Measurements from ENCODE around the gene BCAM. TPM values are rescaled to one million over a fixed set of nuclear protein-coding genes. Genes with fewer than 3 reads are reported as not detected.
"Not testable (repeated sequence)": the region's sequence is repeated elsewhere in the genome, so short reads cannot be mapped to it uniquely, and the experiment has no call there.

BCAM gene
- total RNA-seq, 4 donors from 2014 or later = 32.4 to 76.5 (median 56.6) TPM

DNA sequence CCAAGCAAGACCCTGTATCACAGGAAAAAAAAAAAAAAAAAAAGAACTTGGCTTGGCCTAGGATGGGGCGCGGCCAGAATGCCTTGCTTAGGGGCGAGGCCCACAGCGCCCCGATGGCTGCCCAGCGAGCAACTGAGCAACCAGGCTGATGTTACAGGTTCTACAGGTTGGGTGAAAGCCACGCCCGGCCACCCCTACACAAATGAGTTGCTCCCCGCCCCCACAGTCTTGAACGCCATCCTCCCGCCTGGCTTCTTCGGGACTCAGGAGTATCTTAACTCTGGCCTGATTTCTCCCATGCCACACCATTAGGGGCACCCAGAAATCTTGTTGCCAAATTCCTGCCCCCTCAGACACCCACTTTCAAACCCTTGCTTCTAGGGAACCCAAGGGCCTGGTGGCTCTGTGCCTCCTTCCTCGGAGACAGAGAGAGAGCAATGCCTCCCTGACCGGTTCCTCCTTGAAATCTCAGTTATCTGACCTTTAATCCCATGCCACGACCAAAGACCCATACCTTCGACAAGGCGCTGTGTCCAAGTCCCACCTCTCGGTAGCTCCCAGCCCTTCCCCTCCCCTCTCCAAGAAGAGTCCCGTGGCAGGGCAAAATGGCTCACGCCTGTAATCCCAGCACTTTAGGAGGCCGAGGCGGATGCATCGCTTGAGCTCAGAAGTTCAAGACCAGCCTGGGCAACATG lies 32.4 kb upstream of the BCAM start:
- 91% methylated on average over 22 of the region's 23 CpGs for WGBS
- TF ChIP-seq EP300 (IDR thresholded peaks at IDR 0.05) = no peak
- no peak for TF ChIP-seq POLR2A (IDR thresholded peaks at IDR 0.05; ENCODE audit: low read depth)
- no peak for TF ChIP-seq POLR2AphosphoS5 (IDR thresholded peaks at IDR 0.05)
- TF ChIP-seq, protein P1, sequence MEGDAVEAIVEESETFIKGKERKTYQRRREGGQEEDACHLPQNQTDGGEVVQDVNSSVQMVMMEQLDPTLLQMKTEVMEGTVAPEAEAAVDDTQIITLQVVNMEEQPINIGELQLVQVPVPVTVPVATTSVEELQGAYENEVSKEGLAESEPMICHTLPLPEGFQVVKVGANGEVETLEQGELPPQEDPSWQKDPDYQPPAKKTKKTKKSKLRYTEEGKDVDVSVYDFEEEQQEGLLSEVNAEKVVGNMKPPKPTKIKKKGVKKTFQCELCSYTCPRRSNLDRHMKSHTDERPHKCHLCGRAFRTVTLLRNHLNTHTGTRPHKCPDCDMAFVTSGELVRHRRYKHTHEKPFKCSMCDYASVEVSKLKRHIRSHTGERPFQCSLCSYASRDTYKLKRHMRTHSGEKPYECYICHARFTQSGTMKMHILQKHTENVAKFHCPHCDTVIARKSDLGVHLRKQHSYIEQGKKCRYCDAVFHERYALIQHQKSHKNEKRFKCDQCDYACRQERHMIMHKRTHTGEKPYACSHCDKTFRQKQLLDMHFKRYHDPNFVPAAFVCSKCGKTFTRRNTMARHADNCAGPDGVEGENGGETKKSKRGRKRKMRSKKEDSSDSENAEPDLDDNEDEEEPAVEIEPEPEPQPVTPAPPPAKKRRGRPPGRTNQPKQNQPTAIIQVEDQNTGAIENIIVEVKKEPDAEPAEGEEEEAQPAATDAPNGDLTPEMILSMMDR (IDR thresholded peaks at IDR 0.05) = no peak
- Histone ChIP-seq H3K4me3 (no peak overlapping the region), H3K36me3 (no peaks in the 10 kb centered on the region), H3K27ac (replicated peaks in 1 of 4) (no peak overlapping the region), H3K9me3 (no peaks in the 10 kb centered on the region), H3K27me3 (peaks cover 0 to 25% (median 4%) of the 10 kb centered on the region in 4 donors), H3K4me1 (peaks cover 4 to 7% (median 6%) of the 10 kb centered on the region in 4 donors)
- intact Hi-C loops (cut with DNase I) = no loop called here
- no peak for DNase-seq (ENCODE audit: extremely low spot score)

DNA sequence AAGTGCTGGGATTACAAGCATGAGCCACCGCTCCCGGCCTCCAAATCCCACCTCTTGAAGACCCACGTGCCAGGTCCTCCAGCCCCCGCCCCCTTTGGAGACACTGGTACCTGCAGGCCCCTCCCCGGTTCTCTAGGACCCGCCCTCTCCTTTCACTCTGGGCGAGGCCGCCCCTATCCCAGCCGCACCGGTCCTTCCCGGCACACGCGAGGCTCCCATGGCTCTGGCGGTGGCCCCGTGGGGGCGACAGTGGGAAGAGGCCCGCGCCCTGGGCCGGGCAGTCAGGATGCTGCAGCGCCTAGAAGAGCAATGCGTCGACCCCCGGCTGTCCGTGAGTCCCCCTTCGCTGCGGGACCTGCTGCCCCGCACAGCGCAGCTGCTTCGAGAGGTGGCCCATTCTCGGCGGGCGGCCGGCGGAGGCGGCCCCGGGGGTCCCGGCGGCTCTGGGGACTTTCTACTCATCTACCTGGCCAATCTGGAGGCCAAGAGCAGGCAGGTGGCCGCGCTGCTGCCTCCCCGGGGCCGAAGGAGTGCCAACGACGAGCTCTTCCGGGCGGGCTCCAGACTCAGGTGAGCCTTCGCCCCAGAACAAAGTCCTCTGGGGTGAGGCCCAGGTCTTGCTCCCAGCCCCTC lies 31.1 kb upstream of the BCAM start, which contains the start of gene CBLC:
TSS of gene CBLC (plus strand) at position 176 of the 633 bp plus-strand sequence. CDS start at position 218, 42 bp downstream.
- Histone ChIP-seq H3K27ac (replicated peaks in 1 of 4) (no peak within 1 kb of the TSS), H3K36me3 (no peaks in the 10 kb centered on the region), H3K9me3 (no peaks in the 10 kb centered on the region), H3K4me1 (peaks cover 4 to 7% (median 6%) of the 10 kb centered on the region in 4 donors), H3K4me3 (peak within 1 kb of the TSS in 1 of 4 donors; percentile 4), H3K27me3 (peaks cover 0 to 25% (median 4%) of the 10 kb centered on the region in 4 donors)
- no peak for DNase-seq (ENCODE audit: extremely low spot score)
- intact Hi-C loops (cut with DNase I) = no loop called here
- WGBS = 23% methylated on average over 9 of the region's 47 CpGs
- TF ChIP-seq, protein P1 (IDR thresholded peaks at IDR 0.05) = no peak
- TF ChIP-seq POLR2A (IDR thresholded peaks at IDR 0.05; ENCODE audit: low read depth) = no peak
- no peak for TF ChIP-seq POLR2AphosphoS5 (IDR thresholded peaks at IDR 0.05)

DNA sequence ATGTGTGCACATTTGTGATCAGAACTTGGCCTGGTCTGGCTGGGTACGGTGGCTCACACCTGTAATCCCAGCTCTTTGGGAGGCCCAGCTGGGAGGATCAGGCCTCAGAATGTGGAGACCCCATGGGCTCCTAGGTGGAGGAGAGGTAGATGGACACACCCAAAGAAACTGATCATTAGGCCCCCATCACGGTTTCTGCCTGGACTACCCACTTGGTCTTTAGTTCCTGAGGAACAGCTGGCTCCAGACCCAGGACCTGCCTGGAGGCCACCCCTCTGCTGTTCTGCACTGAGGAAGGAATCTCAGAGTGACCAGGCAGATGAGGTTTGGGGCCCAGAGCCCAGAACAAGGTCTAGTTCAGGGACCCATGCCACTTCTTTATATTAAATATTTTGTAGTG lies 29.8 kb upstream of the BCAM start:
- Histone ChIP-seq H3K27me3 (peaks cover 0 to 22% (median 4%) of the 10 kb centered on the region in 4 donors), H3K9me3 (no peaks in the 10 kb centered on the region), H3K4me1 (peaks cover 4 to 9% (median 7%) of the 10 kb centered on the region in 4 donors), H3K4me3 (no peak overlapping the region), H3K36me3 (no peaks in the 10 kb centered on the region), H3K27ac (replicated peaks in 1 of 4) (no peak overlapping the region)
- 100% methylated on average over 2 of the region's 2 CpGs for WGBS
- TF ChIP-seq, protein P1 (IDR thresholded peaks at IDR 0.05) = no peak
- TF ChIP-seq EP300 (IDR thresholded peaks at IDR 0.05) (no peak), POLR2A (IDR thresholded peaks at IDR 0.05; ENCODE audit: low read depth) (no peak), POLR2AphosphoS5 (IDR thresholded peaks at IDR 0.05) (no peak)
- intact Hi-C loops (cut with DNase I) = no loop called here
- no peak for DNase-seq (ENCODE audit: extremely low spot score)

DNA sequence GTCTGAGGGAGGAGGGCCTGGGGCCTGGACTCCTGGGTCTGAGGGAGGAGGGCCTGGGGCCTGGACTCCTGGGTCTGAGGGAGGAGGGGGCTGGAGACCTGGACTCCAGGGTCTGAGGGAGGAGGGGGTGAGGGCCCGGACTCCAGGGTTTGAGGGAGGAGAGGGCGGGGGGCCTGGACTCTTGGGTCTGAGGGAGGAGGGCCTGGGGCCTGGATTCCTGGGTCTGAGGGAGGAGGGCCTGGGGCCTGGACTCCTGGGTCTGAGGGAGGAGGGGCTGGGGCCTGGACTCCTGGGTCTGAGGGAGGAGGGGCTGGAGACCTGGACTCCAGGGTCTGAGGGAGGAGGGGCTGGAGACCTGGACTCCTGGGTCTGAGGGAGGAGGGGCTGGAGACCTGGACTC lies 27.2 kb upstream of the BCAM start:
- H3K36me3 ChIP-seq; intact Hi-C loops (cut with DNase I); DNase-seq (ENCODE audit: extremely low spot score); H3K9me3 ChIP-seq; H3K4me3 ChIP-seq; H3K27ac ChIP-seq (replicated peaks in 1 of 4): not testable (repeated sequence)
- Histone ChIP-seq H3K27me3 (peaks cover 0 to 17% (median 4%) of the 10 kb centered on the region in 4 donors), H3K4me1 (peaks cover 4 to 14% (median 13%) of the 10 kb centered on the region in 4 donors)
- WGBS = 100% methylated on average over 1 of the region's 2 CpGs

DNA sequence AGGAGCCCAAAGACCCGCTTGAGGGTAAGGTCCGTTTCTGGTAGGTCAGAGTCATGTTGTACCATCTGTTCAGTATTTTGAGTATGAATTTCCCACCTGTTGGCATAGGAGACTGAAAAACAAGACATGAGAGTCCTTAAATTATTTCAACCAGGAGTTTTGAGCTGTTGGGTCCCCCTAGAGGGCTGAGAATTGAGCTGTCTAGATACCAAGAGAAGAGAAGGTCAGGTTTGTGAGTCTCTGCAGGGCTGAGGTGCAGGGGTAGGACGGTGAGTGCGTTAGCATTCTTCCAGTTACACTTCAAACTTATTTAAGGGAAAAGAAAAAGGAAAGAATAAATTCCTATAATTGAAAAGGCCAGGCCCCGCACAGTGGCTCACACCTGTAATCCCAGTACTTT lies 26.2 kb upstream of the BCAM start:
- Histone ChIP-seq H3K4me1 (peaks cover 4 to 12% (median 11%) of the 10 kb centered on the region in 4 donors), H3K9me3 (no peaks in the 10 kb centered on the region), H3K36me3 (no peaks in the 10 kb centered on the region), H3K27me3 (peaks cover 0 to 10% (median 2%) of the 10 kb centered on the region in 4 donors), H3K4me3 (no peak overlapping the region), H3K27ac (replicated peaks in 1 of 4) (no peak overlapping the region)
- TF ChIP-seq POLR2A (IDR thresholded peaks at IDR 0.05; ENCODE audit: low read depth) (no peak), POLR2AphosphoS5 (IDR thresholded peaks at IDR 0.05) (no peak), EP300 (IDR thresholded peaks at IDR 0.05) (no peak)
- TF ChIP-seq, protein P1 (IDR thresholded peaks at IDR 0.05) = no peak
- DNase-seq (ENCODE audit: extremely low spot score) = no peak
- intact Hi-C loops (cut with DNase I) = no loop called here
- 95% methylated on average over 5 of the region's 5 CpGs for WGBS
